IPS DF 19.7 (cell line): ENCODE measurements around the gene CUL1.

ENCODE experiments used
- DNase-seq: peaks from one replicate; pipeline ENCODE4 v3.0.0-alpha.2; 2013; ENCODE audit warnings: low read depth, low spot score

CUL1 gene

DNA sequence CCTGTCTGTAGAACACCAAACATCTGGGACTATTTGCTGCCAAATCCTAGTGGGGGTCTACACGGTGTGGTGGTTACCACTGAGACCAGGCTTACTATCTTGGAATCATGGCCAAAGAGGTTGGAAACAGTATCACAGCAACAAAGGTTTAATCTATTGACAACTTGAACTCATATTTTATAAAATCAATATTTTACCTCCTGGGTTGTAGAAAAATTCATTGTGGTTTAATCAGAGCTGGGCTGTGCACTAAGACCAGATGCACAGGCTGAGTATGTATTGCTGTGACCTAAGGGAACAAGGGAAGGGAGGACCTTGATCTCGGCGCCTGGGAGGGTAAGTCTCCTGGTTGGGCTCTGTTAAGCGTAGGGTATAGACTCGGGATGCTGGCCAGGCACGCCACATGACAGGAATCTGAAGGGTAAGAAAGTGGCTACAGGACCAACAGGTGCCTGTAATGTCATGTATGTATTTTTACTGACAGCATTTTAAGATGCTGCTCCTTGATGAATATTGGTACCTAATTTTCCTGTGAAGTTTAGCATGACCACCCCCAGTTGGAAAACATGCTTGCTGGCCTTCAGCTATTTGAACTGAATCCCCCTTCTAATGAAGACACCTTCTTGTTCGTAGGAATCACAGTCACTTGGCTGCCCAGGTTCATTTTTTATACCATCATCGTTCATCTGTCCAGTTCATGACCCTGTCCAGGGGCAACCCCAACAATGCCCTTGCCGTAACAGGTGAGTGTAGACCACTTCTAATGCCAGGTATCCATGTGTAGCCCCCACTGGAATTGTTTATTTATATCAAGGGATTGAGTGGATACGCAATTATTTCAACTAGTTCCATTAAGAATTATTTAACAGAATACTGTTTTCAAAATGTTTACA, 105.9 kb downstream of the CUL1 start:
- no peak for DNase-seq

DNA sequence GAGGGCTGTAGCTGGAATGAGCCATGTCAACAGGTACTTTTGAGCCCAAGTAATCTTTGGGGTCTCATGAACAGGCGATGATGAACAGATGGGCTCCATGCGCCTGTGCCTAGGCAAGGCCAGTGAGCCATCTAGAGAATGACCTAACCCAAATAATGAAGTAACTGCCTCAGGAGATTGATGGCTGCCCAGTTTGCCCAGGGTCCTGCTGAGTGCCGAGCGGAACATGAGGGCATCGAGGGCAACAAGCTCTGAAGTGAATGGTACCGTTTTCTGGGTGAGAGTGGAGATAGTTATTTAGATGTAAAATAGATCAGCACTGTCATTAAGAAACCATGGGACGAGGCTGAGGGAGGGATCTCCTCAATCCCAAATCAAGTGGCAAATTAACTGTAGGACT, 107.5 kb downstream of the CUL1 start:
- no peak for DNase-seq

DNA sequence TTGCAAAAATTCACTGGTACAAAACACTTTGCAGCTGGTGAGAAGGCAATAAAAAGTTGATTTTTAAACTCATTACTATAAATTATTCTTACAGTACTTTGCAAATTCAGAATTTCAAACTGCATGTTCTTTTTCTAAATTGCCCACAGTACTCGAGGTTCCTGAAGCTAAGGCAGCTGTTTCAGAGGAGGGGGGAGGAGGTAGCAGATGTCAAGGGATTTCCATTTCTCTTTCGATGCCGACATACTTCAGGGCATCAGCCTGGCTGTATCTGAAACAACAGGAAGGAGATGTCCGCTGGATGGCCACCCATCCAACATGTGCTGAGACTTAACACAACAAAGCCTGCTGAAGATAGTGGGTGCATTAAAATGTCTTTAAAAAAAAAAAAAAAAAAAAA, 108.7 kb downstream of the CUL1 start:
- DNase-seq, result no peak

DNA sequence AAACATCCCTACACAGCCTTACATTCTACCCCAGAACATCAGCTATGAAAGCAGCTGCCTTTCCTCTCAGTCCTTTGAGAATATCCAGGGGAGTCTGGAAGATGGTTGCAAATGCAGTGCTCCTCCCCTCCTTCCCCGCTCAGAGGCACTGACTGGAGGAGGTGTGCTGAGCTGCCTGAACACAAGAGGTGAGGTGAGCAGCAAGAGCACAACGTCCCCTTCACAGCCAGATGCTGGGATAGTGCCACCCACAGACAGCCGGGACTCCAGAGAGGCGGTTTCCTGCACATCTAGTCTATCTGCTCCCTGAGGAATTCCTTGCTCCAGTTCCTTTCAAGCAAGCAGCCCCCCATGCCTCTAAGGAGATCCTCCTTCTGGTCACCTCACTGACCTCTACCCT, 111.2 kb downstream of the CUL1 start:
- no peak for DNase-seq

DNA sequence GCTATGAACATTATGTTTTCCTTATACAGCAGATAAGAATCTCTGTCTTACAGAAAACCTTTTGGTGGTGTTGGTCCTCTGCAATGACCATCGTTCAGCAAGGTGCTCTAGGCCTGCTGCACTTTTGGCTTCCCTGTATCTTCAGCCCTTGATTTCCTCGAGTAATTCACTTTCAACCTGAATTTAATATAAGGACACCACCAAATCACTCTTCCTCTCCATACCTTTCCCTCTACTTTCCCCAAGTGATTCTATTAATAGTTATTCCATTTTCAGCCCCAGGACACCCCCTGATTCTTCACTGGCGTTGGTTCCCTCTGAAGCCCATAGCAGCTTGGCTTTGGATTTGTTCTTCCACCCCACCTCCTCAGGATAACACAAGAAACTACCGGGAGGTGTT, 113.2 kb downstream of the CUL1 start:
- no peak for DNase-seq

DNA sequence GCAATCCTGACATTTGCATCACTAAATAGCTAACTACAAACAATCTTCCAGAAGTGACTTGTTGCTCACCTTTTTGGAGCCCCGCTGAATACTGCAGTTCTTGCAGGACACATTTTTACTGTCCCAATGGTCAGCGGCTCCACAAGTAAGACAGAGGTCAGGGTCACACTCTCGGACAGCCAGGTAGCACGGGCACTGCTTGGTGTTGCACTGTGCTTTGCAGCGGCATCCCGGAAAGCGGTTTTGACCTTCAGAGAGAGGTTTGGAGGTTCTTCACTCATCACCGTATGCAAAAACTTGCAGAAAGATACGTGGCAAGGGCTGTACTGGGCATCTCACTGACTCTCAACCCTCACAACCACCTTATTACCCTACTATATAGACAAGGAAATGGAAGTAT, 115.2 kb downstream of the CUL1 start:
- DNase-seq, result no peak

DNA sequence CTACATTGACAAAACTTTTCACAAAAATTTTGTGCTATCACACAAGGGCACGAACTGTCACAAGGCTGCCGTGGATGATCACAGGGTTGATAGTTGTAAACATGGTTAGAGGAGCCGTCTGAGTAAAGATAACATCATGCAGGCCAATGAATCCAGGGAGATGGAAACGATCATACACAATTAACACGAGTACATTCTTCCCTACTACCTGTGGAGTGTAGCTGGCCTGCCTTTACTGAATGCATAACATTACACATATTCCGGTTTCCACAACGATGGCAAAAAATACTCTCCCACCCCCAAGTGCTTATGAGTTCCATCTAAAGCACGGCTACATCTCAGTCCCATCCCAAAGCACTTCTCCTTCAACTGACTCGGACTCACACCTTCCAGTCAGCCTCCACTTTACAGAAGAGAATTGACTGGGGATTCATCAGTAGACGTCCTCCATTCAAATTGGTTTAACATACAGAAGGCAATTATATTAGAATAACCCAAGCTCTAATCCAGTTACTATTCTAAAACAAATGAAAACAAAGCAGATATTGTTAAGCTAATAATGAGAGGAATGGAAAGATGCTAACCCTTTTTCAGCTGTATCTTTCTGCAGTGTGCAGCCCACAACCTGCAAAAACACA, 116.3 kb downstream of the CUL1 start:
- no peak for DNase-seq

DNA sequence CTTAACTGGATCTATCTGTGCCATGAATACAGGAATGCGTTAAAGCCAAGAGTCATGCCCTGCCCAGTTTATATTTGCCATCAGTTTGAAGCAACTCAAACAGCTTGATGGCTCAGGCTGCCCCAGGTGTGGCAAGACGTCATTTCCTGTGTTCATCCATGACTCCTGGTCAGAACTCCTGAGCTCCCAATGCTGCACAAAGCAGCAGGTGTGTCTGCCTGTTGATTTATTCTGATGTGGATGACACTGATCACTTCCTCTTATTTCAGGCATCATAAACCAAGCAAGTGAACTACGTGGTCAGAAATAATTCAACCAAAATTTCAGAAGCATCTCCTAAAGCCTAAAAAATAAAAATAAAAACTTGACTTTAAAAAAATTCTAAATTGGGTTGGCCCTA, 116.9 kb downstream of the CUL1 start:
- DNase-seq, result no peak

DNA sequence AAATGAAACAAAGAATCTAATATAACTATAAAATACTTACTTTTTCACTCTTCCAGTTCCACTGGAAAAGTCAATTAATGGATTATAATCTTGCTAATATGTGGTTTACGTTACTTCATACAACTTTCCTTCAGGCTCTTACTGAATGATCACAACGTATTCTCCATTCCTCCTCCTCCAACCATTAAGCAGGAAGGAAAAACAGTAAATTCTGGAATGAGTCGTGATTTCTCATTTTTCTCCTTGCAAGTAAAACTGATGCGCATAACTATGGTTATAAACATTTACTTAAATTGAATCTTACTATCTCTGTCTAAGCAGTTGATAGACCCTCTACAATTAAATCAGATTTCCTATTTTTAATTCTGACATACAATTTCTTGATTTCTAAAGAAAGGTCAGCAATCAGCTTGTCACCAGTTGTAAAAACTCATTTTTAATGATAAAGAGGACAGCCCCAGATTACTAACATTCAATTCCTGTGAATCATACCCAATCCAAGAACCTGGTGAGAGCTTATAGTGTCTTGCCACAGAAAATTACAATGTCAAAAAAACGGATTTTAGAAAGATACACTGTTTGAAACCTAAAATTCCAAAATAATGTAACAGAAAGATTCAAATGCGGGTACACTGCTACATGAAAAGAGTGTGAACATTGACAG, 121.1 kb downstream of the CUL1 start:
- no peak for DNase-seq

DNA sequence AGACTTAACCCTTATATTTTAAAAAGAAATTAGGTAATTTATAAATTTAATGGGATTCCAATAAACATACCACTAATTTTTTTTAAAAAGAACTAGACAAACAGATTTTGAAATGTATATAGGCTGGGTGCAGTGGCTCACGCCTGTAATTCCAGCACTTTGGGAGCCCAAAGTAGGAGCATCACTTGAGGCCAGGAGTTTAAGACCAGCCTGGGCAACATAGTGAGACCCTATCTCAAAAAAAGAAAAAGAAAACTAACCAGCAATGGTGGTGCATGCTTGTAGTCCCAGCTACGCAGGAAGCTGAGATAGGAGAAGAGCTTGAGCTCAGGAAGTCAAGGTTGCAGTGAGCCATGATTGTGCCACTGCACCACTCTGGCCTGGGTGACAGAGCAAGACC, 122.7 kb downstream of the CUL1 start:
- no peak for DNase-seq

DNA sequence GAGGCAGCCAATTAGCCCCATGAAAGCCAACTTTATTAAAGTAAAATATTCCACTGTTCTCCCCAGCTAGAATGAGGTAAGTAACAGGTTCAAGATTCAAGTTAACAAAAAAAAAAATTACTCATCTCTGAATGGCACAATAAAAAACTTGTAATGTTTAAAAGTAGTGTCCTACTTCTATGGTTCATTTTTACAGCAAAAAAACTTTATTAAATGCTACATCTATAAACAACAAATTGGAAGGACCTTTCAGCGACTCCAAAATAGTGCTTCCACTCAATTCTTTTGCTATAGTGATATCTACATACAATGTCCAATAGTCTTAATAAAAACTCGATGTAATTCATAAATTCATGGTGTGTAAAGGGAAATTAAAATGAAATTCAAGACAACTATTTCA, 126.2 kb downstream of the CUL1 start:
- no peak for DNase-seq

DNA sequence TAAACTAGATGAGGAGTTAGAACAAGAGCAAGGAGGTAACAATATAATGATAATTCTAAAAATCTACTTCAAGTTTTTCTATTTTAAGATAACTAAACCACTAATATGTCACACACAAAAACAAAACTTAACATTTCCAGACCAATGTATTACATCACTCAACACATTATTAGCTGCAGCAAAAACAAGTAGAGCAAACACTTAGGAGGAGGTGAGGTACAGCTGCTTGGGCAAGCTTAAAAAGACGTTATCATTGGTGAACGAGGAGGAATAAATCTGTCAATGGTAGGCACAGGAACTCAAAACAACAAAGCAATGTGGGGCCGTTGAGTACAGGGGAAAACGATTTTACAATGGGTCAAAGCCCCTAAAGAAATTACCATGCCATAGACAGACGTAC, 126.6 kb downstream of the CUL1 start:
- DNase-seq, result no peak

DNA sequence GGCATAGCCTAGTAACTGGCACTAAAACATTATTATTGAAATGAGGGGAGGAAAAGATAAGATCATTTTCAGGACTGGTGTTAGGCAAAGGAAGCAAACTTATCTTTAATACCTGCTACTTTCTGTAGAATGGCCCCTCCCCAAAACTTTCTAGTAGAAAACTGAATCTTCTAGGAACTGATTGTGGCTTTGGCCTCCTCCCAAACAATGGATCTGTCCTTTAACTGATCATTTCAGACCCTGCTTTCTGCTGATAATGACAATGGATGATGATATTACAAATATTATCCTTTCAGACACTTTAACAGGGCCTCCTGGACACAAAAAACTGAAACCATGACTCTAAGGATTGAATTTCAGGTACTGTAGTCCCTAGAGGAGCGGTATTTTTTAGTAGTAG, 130.3 kb downstream of the CUL1 start:
- no peak for DNase-seq

DNA sequence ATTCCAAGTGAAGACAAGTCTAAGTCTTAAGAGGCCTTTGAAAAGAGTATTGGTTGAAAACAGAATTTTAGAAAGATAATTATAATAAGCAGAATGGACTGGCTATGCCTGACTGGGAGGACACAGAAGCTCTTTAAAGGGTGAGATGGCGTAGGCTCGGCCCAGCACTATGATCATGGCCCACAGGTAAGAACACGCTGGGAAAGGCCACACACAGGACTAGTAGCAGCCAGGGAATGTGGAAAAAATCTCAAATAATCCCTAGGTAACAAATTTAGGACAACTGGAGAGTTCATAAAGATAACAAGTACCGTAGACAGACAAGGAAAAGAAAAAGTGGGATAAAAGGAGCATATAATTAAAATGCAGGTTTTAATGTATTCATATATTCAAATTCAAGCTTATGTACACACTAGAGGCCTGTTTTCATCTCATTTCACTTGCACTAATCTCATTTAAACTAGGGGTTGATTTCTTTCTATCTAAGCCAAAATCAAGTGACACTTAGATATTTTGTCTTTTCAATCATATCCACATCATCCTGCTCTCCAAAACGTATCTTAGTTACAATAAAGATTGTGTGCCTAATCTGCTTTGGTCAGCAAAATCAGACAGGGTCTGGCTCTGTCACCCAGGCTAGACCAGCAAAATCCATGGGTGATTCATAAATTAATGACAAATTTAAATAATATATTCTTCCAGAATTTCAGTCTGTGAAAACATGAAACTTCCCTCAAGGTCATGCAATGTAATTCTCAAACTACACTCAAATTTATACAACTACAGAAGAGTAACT, 132.4 kb downstream of the CUL1 start:
- no peak for DNase-seq

DNA sequence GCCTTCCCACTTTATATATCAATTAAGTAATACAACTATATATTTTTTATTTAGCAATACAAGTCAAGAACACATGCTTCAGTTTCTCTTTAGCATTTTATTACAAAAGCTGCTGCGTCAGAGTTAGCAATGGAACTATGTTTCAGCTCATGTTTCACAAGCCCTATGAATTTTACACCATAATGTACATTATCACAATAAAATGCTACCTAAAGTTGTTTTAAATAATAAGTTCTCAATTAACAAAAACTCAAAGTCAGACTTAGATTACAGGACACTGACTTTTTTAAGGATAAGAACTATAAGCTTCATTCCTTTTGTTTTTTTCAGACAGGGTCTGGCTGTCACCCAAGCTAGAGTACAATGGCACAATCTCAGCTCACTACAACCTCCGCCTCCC, 133.1 kb downstream of the CUL1 start:
- no peak for DNase-seq

DNA sequence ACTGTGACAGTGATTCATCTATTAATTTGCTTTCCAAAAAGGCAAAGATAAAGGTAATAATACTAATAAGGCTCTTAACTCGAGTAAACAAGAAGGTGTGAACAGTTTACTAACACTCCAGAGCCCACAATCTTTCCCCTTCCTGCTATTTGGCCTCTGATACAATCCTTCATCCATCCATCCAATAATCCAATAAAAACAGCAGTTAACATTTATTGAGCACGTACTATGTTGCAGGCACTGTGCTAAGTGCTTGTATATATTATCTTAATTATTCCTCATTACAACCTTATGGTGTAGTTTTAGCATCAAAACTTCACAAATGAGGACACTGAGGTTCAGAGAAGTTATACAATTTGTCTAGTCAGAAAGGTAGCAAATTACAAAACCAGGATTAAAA, 135.9 kb downstream of the CUL1 start:
- no peak for DNase-seq

DNA sequence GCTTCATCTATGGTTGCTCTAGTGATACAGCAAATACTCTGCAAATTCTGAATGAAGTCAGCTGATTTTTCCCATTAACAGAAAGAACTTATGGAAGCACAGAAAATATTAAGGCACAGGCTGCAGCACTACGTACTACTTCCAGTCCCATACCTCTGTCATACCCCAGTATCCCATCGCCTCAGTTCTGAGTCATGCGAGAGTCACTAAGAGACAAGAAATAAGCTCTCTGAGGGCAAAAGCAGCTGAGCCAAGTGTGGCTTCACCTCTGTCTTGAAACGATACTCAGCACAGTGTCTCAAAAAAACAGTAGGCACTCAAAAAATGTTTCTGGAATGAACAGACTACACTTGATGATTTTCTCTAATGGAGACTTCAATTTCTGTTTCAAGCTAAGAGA, 137.2 kb downstream of the CUL1 start:
- no peak for DNase-seq

DNA sequence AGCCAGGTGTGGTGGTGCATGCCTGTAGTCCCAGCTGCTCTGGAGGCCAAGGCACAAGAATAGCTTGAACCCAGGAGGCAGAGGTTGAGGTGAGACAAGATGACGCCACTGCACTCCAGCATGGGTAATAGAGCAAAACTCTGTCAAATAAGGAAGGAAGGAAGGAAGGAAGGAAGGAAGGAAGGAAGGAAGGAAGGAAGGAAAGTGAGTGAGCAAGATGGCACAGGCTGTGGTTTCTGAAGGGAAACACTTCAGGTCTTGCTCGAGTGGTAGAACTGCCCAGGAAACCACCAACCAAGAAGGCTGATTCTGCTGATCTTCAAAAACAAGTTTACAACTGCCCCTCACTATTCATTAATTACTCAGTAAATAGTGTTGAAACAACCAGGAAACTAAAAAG, 140.2 kb downstream of the CUL1 start:
- DNase-seq, result no peak

DNA sequence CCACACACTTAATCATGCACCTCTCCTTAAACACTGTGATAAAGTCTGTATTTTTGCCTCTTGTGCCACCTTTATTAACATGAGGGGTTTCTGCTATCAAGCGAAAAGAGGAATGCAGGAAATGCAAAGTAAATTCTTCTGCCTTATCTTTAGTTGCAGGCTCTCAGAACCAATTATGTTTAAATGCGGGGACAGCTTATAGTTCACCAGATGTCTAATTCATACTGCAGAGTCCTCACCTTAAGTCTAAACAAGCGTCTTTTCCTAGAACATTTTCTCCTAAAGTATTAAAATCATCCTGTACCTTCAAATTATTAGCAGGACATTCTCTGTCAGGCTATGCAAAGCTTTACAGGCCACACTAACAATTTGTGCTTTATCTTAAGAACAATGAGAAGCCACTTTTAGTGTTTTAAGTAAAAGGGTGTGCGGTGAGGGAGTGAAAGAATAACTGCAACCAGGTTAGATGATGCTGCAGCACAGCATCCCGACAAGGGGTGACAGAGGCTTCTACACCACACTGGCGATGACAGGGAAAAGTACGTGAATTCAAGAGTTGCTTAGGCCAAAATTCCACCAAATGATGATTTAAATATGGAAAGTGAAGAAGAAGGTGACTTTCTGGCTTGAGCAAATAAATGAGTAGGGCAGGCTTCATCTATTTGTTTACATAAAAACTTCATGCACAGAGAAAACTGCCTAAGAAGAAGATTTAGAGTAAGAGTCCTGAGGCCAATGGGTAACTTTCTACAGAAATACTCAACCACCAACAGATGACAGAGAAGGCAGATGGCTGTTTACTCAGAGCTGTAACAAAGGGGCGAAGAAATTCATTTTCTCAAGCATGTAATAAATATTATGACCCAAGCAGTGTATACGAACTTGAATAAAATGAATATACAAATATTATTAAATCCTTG, 149.4 kb downstream of the CUL1 start:
- DNase-seq, result no peak

DNA sequence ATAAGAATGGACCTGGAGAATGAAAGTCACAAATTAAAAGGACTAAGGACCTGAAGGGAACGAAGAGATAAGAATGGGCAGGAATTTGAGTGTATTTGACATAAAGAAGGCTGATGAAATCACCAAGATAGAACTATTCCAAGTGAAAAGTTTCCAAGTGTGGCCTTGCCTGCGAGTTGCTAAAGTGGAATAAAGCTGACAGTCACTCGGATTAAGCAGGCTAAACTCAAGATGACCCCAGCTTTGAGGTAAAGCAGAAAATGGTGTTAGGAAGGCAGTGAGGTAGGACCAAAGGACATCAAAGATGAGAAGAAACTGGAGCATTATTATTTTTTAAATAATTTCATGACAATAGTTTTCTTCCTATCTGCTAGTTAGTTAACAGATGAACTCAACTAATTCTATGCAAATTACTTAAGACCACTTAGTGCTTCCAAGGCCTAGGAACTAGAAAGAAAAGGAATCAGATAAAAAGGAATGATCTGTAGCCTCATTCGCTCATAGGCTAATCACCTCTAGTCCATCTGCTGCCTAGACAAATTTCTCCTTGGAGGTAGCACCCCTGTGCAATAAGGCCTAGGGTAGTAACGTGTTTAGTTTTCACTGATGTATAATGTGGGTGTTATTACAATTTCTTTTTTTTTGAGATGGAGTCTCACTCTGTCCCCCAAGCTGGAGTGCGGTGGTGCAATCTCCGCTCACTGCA, 150.8 kb downstream of the CUL1 start:
- no peak for DNase-seq
